ENCODE data around the gene CFAP251. TPM values are rescaled to one million over a fixed set of nuclear protein-coding genes. Genes with fewer than 3 reads are reported as not detected.

CFAP251 gene
- total and polyA plus RNA-seq, 2 of the 8 experiments (the other 6 are each of a cell fraction or from before 2014, with no cell fraction given): 1.8 to 2.9 TPM

GRCh38 chr12:121975021-121975420 lies 56.6 kb downstream of the CFAP251 start:
- Histone ChIP-seq H3K9ac (replicated peaks in 1 of 4; ENCODE audit: extremely low read depth in 1 of 4, low read depth in 3 of 4, low read length in 3 of 4) (no peak overlapping the region), H2BK120ac (replicated peaks; ENCODE audit: low read depth, low read length) (no peak overlapping the region), H3K14ac (ENCODE audit: insufficient read length) (no peak overlapping the region), H2AFZ (ENCODE audit: low read length) (no peak overlapping the region), H2BK12ac (ENCODE audit: low read depth, low read length) (no peak overlapping the region), H3K4me2 (ENCODE audit: insufficient read depth in 1 of 2, low read depth in 2 of 2, low read length in 2 of 2) (no peak overlapping the region), H2BK5ac (ENCODE audit: low read depth, low read length) (no peak overlapping the region), H3K4me3 (ENCODE audit: extremely low read depth in 1 of 4, insufficient read depth in 2 of 4, low read depth in 3 of 4, low read length in 4 of 4) (no peak overlapping the region), H4K91ac (replicated peaks; ENCODE audit: insufficient read length, low read length) (no peak overlapping the region), H4K20me1 (replicated peaks in 1 of 2; ENCODE audit: control insufficient read depth in 1 of 2, insufficient read depth in 2 of 2, low read length in 2 of 2) (no peaks in the 10 kb centered on the region), H3K4ac (replicated peaks; ENCODE audit: insufficient read length, low read depth, low read length) (no peak overlapping the region), H3K18ac (ENCODE audit: extremely low read depth, low read length) (no peak overlapping the region), H3K27me3 (replicated peaks in 1 of 4; ENCODE audit: control insufficient read depth in 3 of 4, extremely low read depth in 1 of 4, insufficient read depth in 3 of 4, low read length in 3 of 4) (no peaks in the 10 kb centered on the region), H3K36me3 (ENCODE audit: control insufficient read depth in 2 of 4, insufficient read depth in 4 of 4, low read length in 3 of 4) (no peaks in the 10 kb centered on the region), H2BK15ac (ENCODE audit: low read length) (no peak overlapping the region), H3K79me2 (ENCODE audit: control insufficient read depth in 1 of 2, insufficient read depth in 2 of 2, low read length in 2 of 2) (no peaks in the 10 kb centered on the region), H2BK20ac (ENCODE audit: low read length) (no peak overlapping the region), H4K5ac (ENCODE audit: insufficient read length, low read depth, low read length) (no peak overlapping the region), H3K23me2 (ENCODE audit: low read depth, low read length) (no peaks in the 10 kb centered on the region), H3K4me1 (replicated peaks in 1 of 4; ENCODE audit: control insufficient read depth in 3 of 4, insufficient read depth in 4 of 4, low read length in 3 of 4) (no peaks in the 10 kb centered on the region), H2AK5ac (ENCODE audit: low read depth, low read length) (no peak overlapping the region), H3K27ac (ENCODE audit: low read depth, low read length) (no peak overlapping the region), H3K79me1 (ENCODE audit: low read depth, low read length) (no peaks in the 10 kb centered on the region), H3K23ac (ENCODE audit: insufficient read length) (no peak overlapping the region), H4K8ac (ENCODE audit: extremely low read depth, insufficient read depth, low read length) (no peak overlapping the region), H3K56ac (replicated peaks; ENCODE audit: insufficient read length, low read depth, low read length) (no peak overlapping the region), H3K9me3 (ENCODE audit: insufficient read depth in 2 of 2, low read depth in 1 of 2, low read length in 1 of 2) (peaks cover 5% of the 10 kb centered on the region in 2 experiments; a peak in 2 of 4 replicates)
- DNase-seq (ENCODE audit: low read depth in 1 of 2, low spot score in 2 of 2): no peak
- FAIRE-seq: no peak
- ChIA-PET CTCF (ENCODE audit: partially characterized antibody) (interaction anchor here (0.6 kb wide), 1 partner anchor 169 kb away, joined by 3 read pairs; no protein-coding TSS in a partner anchor), POLR2A (ENCODE audit: partially characterized antibody) (no interaction called here)
- TF ChIP-seq E2F6 (IDR thresholded peaks at IDR 0.05) (no peak), BCL11A (IDR thresholded peaks at IDR 0.05; ENCODE audit: low read depth in 2 of 2, low read length in 2 of 2) (no peak), SIX5 (IDR thresholded peaks at IDR 0.05; ENCODE audit: low read depth, low read length) (no peak), CREB1 (IDR thresholded peaks at IDR 0.05) (no peak), CBX5 (IDR thresholded peaks at IDR 0.05; ENCODE audit: low read depth, low read length) (no peak), RFX5 (IDR thresholded peaks at IDR 0.05; ENCODE audit: borderline replicate concordance, low read depth, low read length) (no peak)
- 95% methylated on average over 6 of the region's 6 CpGs; no CpG with 5 or more reads in 1 of the 2 experiments for WGBS, 2 experiments (ENCODE audit: extremely low coverage in 1 of 2, insufficient coverage in 1 of 2, insufficient read length in 1 of 2, insufficient replicate concordance in 2 of 2, low coverage in 1 of 2, low lambda C conversion rate in 2 of 2, missing lambda C conversion rate in 1 of 2)

Measured in H1 (cell line).